ENCODE measurements around the gene UBE2G1.

DNA sequence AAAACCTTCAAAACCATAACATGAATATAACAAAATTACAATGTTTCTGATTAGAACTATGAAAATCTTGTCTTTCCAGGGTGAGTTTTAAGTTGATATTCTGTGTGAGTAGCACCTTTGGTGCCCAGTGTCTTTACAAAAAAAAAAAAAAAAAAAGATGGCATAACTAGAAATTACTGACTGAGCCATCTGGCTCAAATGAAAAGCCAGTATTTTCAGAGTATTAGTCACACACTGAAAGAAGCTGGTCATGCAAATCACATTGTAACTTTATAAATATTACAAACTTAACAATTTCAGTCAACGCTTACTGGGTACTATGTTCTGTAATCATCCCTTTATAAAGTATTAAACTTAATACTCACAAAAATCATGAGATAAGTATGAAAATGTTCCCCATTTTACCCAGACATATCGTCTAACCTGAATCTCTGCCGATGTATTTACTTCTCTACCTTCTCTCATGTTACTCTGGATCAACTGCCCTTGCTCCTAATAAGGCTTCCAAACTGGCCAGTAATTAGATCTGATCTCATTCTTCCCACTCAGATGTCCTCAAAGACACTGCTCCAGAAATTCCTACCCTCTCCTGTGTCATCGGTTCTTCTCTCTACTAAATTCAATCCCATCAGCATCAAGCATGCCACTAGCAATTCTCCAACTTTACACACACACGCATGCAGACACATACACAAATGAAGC is 25.4 kb downstream of the UBE2G1 start:
- TF ChIP-seq, protein P1, sequence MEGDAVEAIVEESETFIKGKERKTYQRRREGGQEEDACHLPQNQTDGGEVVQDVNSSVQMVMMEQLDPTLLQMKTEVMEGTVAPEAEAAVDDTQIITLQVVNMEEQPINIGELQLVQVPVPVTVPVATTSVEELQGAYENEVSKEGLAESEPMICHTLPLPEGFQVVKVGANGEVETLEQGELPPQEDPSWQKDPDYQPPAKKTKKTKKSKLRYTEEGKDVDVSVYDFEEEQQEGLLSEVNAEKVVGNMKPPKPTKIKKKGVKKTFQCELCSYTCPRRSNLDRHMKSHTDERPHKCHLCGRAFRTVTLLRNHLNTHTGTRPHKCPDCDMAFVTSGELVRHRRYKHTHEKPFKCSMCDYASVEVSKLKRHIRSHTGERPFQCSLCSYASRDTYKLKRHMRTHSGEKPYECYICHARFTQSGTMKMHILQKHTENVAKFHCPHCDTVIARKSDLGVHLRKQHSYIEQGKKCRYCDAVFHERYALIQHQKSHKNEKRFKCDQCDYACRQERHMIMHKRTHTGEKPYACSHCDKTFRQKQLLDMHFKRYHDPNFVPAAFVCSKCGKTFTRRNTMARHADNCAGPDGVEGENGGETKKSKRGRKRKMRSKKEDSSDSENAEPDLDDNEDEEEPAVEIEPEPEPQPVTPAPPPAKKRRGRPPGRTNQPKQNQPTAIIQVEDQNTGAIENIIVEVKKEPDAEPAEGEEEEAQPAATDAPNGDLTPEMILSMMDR (IDR thresholded peaks at IDR 0.05): no peak
- TF ChIP-seq POLR2A (IDR thresholded peaks at IDR 0.05): no peak
